SHP77 (cell line): Measurements from ENCODE around the gene FAM9C.

ENCODE experiments used
- DNase-seq, 2 experiments: peaks; one replicate each; lab custom pipeline; 2025; lab: John Stamatoyannopoulos, UW

The FAM9C gene

DNA sequence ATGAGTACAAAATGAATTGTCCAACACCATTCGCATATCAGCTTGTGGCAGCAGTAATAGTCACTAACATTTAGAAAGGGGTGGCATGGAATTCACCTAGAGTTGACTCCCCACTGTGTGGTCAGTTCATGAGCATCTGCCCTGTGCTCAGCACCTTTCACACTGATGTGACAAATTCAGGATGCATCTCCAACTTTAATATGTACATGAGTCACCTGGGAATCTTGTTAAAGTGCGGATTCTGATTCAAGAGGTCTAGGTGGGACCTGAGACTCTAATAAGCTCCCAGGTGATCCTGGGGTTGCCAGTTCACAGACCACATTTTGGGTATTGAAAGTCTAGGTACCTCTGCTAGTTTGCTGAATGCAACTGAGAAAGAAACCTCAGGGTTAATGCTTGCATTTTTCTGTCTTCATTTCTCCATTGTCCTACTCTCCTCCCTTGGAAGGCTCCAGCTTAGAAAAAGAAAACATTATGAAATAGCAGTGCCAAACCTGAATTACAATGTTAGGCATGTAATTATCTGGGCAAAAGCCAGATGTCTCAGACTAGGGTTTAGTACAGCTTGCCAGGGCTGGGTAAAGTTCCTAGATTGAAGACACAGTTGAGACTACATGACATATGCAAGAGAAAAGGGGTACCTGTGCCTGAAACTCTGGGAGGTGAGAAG lies 36.8 kb downstream of the FAM9C start:
- DNase-seq: no peak

- DNase-seq: no peak
Observed at GRCh38 chrX:13005661-13006473, 38.6 kb downstream of the FAM9C start.

DNA sequence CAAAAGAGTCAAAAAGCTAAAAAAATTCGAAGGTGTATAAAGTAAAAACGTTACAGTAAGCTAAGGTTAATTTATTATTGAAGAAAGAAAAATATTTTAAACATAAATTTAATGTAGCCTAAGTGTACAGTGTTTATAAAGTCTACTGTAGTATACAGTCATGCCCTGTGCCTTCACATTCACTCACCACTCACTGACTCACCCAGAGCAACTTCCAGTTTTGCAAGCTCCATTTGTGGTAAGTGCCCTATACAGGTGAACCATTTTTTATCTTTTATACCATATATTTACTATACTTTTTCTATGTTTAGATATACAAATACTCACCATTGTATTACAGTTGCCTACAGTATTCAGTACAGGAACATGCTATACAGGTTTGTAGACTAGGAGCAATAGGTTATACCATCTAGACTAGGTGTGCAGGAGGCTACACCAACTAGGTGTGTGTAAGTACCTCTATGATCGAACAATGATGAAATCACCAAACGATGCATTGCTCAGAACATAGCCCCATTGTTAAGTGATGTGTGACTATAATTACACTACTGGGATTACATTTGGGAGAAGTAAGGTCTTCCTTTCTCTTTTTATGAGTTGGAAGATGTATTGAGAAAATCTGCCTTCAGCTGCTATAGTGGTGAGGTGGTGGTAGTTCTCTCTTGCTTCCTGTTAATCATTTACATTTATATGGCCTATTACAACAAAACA lies 42.3 kb downstream of the FAM9C start:
- DNase-seq: no peak

DNA sequence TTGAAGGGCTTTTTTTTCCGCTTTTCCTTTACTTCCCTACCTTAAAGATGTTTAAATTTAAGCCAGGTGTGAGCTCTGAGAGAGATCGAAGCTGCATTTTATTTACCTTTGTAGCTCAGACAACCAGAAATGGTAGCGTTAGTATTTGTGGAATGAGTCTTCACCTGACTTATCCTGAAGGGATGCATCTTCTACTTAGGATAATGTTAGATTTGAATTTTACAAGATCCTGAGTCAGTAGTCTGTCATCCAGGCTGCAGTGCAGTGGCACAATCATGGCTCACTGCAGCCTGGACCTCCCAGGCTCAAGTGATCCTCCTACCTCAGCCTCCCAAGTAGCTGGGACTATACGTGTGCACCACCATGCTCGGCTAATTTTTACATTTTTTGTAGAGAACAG lies 43.3 kb downstream of the FAM9C start:
- DNase-seq: no peak

DNA sequence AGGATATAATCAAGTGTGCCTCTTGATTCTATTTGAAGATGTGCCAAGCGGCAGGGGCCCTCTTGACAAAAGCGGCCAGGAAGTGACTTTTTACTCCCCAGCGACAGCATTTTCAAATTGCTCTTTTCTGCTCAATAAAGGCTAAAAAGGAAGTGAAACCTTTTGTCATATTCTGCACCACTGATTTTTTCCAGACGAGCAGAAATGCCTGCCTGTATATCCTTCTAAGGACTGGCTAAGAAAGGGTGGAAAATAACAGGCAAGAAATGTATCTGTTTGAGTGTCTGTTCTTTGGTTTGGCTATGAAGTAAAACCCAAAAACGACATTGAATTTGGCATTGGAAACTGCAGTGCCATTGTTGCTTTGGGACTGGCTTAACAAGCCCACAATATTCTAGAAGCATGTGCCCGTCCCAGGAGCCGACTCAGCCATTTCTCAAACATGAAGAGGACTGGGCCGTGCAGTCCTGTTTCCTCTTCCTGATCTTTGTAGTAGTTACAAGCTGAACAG lies 44.1 kb downstream of the FAM9C start:
- DNase-seq: no peak

GRCh38 chrX:12999422-12999821 lies 45.0 kb downstream of the FAM9C start:
- peak in 1 of 2 experiments; percentile 27 for DNase-seq

DNA sequence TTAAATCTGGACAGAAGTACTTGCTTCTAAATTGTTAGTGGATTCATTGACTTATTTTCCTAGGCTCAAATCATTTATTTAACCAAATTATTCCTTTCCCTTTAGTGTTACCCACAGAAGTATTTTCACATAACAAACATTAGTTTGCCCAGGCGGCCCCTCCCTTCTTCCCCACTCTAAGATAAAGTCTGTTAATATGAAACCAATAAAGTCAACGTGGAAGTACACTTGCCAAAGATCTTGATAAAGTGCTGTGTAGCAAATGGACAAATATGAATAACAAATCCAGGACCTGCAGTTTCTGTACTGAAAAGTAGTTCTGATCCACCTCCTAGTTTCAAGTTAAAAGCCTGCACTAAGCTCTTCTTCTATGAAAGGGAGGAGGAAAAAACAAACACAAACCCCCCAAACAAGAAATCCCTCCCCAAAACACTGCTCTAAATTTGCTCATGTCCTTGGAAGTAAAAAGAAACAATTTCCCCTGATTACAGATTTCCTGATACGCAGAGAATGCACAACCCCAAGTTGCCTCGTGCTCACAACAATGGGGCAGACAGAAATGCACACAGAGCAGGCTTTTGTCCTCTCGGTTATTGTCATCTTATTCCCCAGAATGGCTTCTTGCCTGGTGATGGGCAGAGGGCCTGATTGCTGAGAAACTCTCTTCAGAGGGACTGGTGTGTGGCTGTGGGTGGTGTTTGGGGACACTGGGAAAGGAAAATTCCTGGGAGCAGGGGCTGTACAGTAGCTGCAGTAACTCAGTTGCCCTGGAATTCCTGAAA lies 46.3 kb downstream of the FAM9C start:
- no peak for DNase-seq

DNA sequence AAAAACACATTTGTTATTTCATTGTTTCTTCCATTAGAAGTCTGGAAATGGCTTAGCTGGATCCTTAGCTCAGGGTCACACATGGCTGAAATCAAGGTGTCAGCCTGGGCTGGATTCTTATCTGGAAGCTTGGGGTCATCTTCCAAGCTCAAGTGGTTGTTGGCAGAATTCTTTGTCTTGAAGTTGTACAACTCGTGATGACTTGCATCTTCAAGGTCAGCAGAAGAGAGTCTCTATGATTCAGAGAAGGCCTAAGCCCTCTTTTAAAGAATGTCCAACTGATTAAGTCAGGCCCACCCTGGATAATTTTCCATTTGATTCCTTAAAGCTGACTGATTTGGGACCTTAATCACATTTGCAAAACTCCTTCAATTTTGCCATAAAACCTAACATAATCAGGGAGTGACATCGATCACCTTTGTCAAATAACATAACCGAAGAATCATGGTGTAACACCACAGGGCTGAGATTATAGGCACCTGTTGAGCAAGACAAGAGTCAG lies 47.4 kb downstream of the FAM9C start:
- no peak for DNase-seq

GRCh38 chrX:12994321-12994720 lies 50.1 kb downstream of the FAM9C start:
- DNase-seq: no peak

DNA sequence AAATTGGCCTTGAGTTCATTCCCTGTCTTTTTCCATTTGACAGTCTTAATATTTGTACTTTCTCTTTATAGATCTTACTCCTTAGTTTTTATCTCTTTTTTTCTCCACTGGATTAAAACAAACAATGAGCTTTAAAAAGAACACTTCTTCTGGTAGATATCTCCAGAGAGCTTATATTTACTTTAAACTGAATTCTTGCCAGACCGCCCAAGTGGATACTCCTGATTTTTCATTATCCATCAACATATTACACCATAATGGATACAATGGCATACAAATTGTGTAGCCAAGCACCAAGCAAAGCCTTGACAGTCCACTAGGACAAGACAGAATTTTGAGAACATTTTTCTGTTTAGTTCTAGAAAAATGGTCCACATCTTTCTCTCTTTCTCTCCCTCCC lies 50.6 kb downstream of the FAM9C start:
- no peak for DNase-seq

DNA sequence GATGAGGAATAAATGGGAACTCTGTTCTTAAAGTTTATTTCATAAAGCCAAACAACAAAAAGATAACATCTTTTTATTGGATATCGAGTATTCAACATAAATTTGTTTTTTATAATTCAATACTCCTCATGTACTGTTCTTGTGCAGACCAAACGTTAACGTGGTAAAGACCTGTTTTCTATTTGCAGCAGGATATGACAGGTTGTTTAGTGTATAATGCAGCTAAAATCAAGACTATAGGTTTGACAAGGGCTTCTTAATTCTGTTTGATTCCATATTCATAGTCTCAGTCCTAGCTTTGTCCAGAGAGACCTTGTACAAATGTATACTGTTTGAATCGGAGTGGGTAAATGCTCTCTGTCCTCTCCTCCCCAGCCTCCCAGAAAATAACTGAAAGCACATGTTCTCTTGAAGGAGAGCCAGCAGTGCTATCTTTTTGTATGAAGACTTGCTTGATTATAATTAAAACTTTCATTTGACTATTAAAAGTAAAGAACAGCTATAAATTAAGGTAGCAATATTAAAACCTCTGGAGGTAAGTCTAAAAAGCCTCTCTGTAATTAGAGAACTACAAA lies 51.8 kb downstream of the FAM9C start:
- no peak for DNase-seq

- no peak for DNase-seq
Observed at GRCh38 chrX:12991575-12991974, 52.8 kb downstream of the FAM9C start.

GRCh38 chrX:12989461-12989860 lies 55.0 kb downstream of the FAM9C start:
- no peak for DNase-seq

DNA sequence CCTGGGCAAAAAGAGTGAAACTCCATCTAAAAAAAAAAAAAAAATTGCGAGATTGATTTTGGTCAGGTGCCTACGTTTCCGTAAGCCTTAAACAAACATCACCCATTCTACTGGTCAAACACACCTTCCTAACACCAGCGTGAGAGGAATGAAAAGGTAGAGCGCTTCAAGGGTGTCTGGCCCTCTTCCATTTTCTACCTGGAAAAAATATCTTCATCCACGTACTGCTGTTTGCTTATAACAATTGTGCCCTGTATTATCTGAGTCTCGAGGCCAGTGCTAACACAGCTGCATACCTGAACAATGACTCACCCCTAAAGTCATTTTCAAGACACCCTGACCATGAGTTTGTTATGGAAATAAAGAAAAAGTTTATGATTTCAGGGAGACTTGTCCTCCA lies 55.6 kb downstream of the FAM9C start:
- DNase-seq: peak in 1 of 2 experiments; percentile 14

DNA sequence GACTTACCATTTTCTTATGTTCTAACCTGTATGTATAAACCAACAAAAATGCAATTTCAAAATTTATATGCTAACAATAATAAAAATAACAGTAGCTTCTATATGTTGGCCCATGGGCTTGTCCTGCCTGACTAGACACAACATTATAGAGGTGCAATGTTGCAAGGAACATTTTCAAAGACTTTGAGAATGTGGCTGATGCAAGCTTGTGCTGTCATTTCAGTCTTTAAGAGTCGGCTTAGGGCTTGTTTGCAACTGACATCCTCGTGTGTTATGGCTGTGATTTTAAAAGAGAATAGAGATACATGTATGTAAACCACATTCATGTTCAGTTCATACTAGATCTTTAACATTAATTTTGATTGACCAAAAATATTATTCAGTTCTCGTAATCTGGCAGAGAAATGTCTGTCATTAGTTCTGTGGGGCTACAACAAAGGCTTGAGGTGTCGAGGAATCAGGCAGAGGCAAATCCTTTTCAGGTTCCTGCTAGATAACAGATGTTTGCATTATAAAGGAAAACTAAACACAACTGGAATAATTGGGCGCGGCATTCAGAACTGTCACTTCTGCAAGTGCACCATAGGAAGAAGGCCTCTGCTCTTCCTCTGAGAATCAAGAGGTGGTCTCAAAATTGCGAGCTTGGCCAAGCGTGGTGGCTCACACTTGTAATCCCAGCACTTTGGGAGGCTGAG lies 56.4 kb downstream of the FAM9C start:
- no peak for DNase-seq

DNA sequence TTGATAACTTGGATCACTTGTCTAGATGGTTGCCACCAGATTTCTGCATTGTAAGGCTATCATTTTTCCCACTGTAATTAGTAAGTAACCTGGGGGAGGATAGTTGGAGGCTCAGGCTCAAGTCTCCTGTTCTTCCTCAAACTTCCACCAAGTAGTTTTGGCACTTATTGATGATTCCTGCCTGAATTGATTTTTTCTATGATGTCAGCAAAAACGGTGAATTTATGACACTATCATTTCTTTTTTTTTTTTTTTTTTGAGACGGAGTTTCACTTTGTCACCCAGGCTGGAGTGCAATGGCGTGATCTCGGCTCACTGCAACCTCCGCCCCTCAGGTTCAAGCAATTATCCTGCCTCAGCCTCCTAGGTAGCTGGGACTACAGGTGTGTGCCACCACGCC lies 57.1 kb downstream of the FAM9C start:
- no peak for DNase-seq

GRCh38 chrX:12986886-12987285 lies 57.5 kb downstream of the FAM9C start:
- DNase-seq: no peak

DNA sequence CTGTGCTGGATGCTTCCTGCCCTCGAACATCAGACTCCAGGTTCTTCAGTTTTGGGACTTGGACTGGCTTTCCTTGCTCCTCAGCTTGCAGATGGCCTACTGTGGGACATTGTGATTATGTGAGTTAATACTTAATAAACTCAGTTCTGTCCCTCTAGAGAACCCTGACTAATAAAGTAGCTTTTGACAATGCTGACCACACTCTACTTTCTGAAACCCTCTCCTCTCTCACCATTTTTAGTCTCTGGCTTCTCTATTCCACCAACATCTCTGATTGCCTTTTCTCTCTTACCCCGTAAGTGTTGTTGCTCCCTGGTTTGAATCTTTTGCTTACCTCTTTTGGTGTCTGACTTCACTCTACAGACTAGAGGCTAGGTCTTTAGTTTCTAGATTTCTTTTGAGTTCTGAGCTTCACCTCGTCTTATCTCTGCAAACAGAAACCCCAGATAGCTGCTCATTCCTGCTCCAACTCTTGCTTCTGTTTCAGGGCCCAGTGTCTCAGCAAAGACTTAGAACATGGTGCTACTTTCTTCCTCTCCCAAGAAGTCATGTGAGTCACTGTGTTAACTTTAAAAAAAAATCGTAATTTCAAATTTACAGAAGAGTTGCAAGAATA lies 58.1 kb downstream of the FAM9C start:
- DNase-seq: no peak
